Measurements from ENCODE around the gene MSI2.

MSI2 gene

GRCh38 chr17:57444682-57445450, 188.5 kb downstream of the MSI2 start (continued):
- TF ChIP-seq CSRNP3 (CRISPR knock-in tag; IDR thresholded peaks at IDR 0.05), result no peak
- TF ChIP-seq GLIS3 (CRISPR knock-in tag; IDR thresholded peaks at IDR 0.05), result no peak

- no peak for ATAC-seq
- TF ChIP-seq GLIS3 (CRISPR knock-in tag; IDR thresholded peaks at IDR 0.05) (no peak), ESRRG (CRISPR knock-in tag; IDR thresholded peaks at IDR 0.05) (no peak), ISL1 (CRISPR knock-in tag; IDR thresholded peaks at IDR 0.05) (no peak), RARB (CRISPR knock-in tag; IDR thresholded peaks at IDR 0.05) (no peak), ZNF70 (CRISPR knock-in tag; IDR thresholded peaks at IDR 0.05) (no peak), SNAI2 (CRISPR knock-in tag; IDR thresholded peaks at IDR 0.05) (no peak), BACH2 (CRISPR knock-in tag; IDR thresholded peaks at IDR 0.05; ENCODE audit: borderline replicate concordance) (no peak), POU6F1 (CRISPR knock-in tag; IDR thresholded peaks at IDR 0.05; ENCODE audit: borderline replicate concordance, low read depth) (no peak), TCF4 (CRISPR knock-in tag; IDR thresholded peaks at IDR 0.05; ENCODE audit: borderline replicate concordance) (no peak), TOX (CRISPR knock-in tag; IDR thresholded peaks at IDR 0.05; ENCODE audit: borderline replicate concordance) (no peak), CSRNP3 (CRISPR knock-in tag; IDR thresholded peaks at IDR 0.05) (no peak), OSR1 (CRISPR knock-in tag; IDR thresholded peaks at IDR 0.05) (no peak), ZNF565 (CRISPR knock-in tag; conservative IDR thresholded peaks at IDR 0.05; ENCODE audit: low read depth) (no peak), ARNTL (CRISPR knock-in tag; IDR thresholded peaks at IDR 0.05; ENCODE audit: borderline replicate concordance, low read depth) (no peak), ZFP3 (CRISPR knock-in tag; IDR thresholded peaks at IDR 0.05) (no peak), ZNF8 (CRISPR knock-in tag; IDR thresholded peaks at IDR 0.05) (no peak), CSDC2 (CRISPR knock-in tag; IDR thresholded peaks at IDR 0.05) (no peak)
Measured at GRCh38 chr17:57445772-57446472, 189.6 kb downstream of the MSI2 start.

GRCh38 chr17:57447357-57447989, 191.2 kb downstream of the MSI2 start:
- TF ChIP-seq ZC3H10 (CRISPR knock-in tag; IDR thresholded peaks at IDR 0.05) (no peak), CSDC2 (CRISPR knock-in tag; IDR thresholded peaks at IDR 0.05) (no peak), ISL1 (CRISPR knock-in tag; IDR thresholded peaks at IDR 0.05) (no peak), ZNF8 (CRISPR knock-in tag; IDR thresholded peaks at IDR 0.05) (no peak), RARB (CRISPR knock-in tag; IDR thresholded peaks at IDR 0.05) (no peak), ARNTL (CRISPR knock-in tag; IDR thresholded peaks at IDR 0.05; ENCODE audit: borderline replicate concordance, low read depth) (no peak), ESRRG (CRISPR knock-in tag; IDR thresholded peaks at IDR 0.05) (no peak), TSHZ2 (CRISPR knock-in tag; IDR thresholded peaks at IDR 0.05) (no peak), OSR1 (CRISPR knock-in tag; IDR thresholded peaks at IDR 0.05) (no peak)
- no peak for ATAC-seq
